GM12878 (cell line): Measurements from ENCODE around the gene ERP44. TPM values are rescaled to one million over a fixed set of nuclear protein-coding genes. Genes with fewer than 3 reads are reported as not detected.

Source experiments
- BCL3 ChIP-seq: IDR thresholded peaks from 2 replicates; pipeline ENCODE4 v1.6.1; 2011; ENCODE audit warnings: borderline replicate concordance, low read depth, mild to moderate bottlenecking, moderate library complexity, low read length; ENCODE audit not compliant: insufficient read depth, poor library complexity, severe bottlenecking
- EZH2 ChIP-seq: IDR thresholded peaks from 2 replicates; pipeline ENCODE4 v1.6.1; 2012; ENCODE audit warnings: low read depth, mild to moderate bottlenecking, control low read depth, inconsistent platforms, low read length, borderline replicate concordance; ENCODE audit not compliant: control insufficient read depth
- FOS ChIP-seq: IDR thresholded peaks from 3 replicates; pipeline ENCODE4 v1.6.1; 2011; ENCODE audit warnings: borderline replicate concordance; ENCODE audit not compliant: insufficient read length; ENCODE audit errors: extremely low read depth
- MAX ChIP-seq: IDR thresholded peaks from 2 replicates; pipeline ENCODE4 v1.6.1; 2012; ENCODE audit warnings: low read depth, low read length, improper control_type of control experiment
- NFIC ChIP-seq: IDR thresholded peaks from 2 replicates; pipeline ENCODE4 v1.6.1; 2012; ENCODE audit warnings: low read depth, mild to moderate bottlenecking, inconsistent platforms, low read length, moderate library complexity
- POLR2A ChIP-seq: IDR thresholded peaks from 2 replicates; pipeline ENCODE4 v1.6.1; 2011; ENCODE audit warnings: low read depth, mild to moderate bottlenecking, low read length
- PRDM15 ChIP-seq: fragments of 450-650 bp; formaldehyde crosslinking; IDR thresholded peaks from 2 replicates; pipeline ENCODE4 v1.4.0; 2020; ENCODE audit warnings: mild to moderate bottlenecking, moderate library complexity
- SP1 ChIP-seq: IDR thresholded peaks from one replicate; pipeline ENCODE4 v1.6.1; 2011; ENCODE audit warnings: low read depth, low read length
- SUPT20H ChIP-seq: IDR thresholded peaks from 2 replicates; pipeline ENCODE4 v1.6.1; 2011; ENCODE audit warnings: low read depth, mild to moderate bottlenecking, low read length, moderate library complexity, borderline replicate concordance; ENCODE audit not compliant: control insufficient read depth
- USF2 ChIP-seq: IDR thresholded peaks from 2 replicates; pipeline ENCODE4 v1.6.1; 2011; ENCODE audit warnings: low read depth, low read length, improper control_type of control experiment, borderline replicate concordance
- ZBTB11 ChIP-seq: fragments of 450-650 bp; formaldehyde crosslinking; IDR thresholded peaks from 2 replicates; pipeline ENCODE4 v1.5.0; 2022; ENCODE audit warnings: mild to moderate bottlenecking, missing genetic modification characterization
- ZBTB33 ChIP-seq: fragments of 450-650 bp; IDR thresholded peaks from 2 replicates; pipeline ENCODE4 v1.6.1; 2017; ENCODE audit warnings: mild to moderate bottlenecking
- ZBTB4 ChIP-seq: fragments of 450-650 bp; formaldehyde crosslinking; IDR thresholded peaks from 2 replicates; pipeline ENCODE4 v1.4.0; 2022; ENCODE audit warnings: mild to moderate bottlenecking, moderate library complexity
- polyA plus RNA-seq, 11 experiments: library from polyadenylated mRNA; depleted of rRNA in 4 of 11; unstranded in 6 of 11; stranded (reverse) in 5 of 11; fragments of >200 nt; fragmentation: Nextera tagmentation in 4 of 11; fragmentation: Illumina TruSeq in 1 of 11; extraction: Ambion mirVana in 4 of 11; extraction: Trizol in 1 of 11; gene quantifications; 1 replicate in 1 of 11; 2 replicates in 10 of 11; pipeline versions ENCODE4 v1.2.1 to v1.2.3, GENCODE V29; 2011 to 2016; ENCODE audit warnings: inconsistent platforms in 2 of 11, missing spikeins in 2 of 11, low read depth in 1 of 11
- total RNA-seq, 4 experiments: library from RNA; depleted of rRNA in 3 of 4; stranded (reverse); fragments of >200 nt in 3 of 4; fragmentation: Illumina TruSeq in 1 of 4; extraction: Trizol in 1 of 4; gene quantifications; 2 replicates each; pipeline versions ENCODE4 v1.2.1 to v1.2.3, GENCODE V29; 2013 to 2021

ERP44 gene
- total and polyA plus RNA-seq, 10 of the 15 experiments (the other 5 are each of a cell fraction or from before 2014, with no cell fraction given): 11.5 to 52.4 (median 20.2) TPM

GRCh38 chr9:100028201-100028784, 70.5 kb downstream of the ERP44 start (continued):
- TF ChIP-seq PRDM15 (CRISPR knock-in tag) (no peak), SUPT20H (no peak), POLR2A (no peak), EZH2 (no peak), USF2 (no peak), NFIC (0 out of 2 replicates have a peak, but pooled peaks have one; percentile 13), ZBTB4 (no peak), FOS (no peak), MAX (no peak), ZBTB33 (no peak), BCL3 (no peak), SP1 (no peak), ZBTB11 (no peak)
